ENCODE results near the gene CAPZA1.

Gene CAPZA1

DNA sequence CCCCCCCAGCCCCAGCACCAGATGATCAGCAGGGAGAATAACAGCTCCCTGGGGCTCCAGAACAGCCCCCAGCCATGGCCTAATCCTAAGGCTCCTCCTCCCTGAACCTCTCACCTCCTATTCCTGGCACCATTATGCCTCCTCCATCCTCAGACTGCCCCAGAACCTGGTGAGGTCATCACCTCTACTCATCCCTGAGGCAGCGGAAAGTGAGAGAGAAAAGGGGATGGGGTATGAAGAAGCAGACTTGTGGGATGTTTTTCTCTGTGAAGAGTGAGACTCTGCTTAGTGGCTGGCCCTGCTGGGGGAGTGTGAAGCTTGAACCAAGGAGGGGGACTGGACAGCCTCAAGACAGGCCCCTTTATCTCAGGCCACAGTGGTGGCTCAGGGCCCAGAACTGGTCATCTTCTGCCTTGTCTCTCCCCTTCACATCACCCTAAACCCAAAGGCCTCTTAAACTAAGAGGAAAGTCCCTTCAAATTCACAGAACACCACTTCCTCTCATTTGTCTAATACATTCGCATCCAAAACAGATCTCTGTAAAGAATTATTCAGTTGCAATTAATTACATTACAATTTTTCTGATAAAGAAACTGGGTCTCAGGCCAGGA, 97.7 kb downstream of the CAPZA1 start:
- no peak for DNase-seq

DNA sequence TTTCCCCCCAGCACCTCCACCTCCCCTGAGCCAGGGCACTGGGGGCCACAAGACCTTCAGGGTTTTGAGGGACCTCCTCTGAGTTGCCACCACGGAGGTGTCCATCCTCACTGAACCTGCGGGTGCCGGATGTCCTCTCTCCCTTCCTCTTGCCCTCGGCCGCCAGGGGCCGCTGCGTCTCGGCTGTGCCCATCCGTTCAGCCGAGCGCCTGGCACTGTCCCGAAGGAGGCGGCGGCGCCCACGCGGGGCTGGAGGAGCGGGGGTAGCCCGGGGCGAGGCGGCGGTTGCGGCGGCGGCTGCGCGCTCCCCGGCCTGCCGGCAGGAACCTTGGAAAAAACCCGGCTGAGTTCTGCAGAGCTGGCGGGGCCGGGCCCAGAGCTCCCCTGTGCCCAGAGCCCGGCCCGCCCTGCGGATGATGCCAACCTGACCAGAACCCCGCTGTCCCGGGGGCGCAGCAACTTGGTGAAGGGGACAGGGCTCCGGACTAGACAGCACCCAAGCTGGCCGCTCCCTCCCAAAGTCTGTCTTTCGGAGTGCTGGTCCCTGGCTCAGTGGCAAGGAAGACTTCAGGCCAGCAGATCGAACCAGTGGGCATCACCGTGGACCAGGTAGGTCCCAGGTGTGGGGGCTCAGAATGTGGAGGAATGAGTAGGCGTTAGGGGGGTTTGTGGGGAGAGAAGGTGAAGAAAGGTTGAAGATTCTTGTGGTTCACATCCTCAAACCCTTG, 99.2 kb downstream of the CAPZA1 start:
- peak; percentile 75 for DNase-seq

- no peak for DNase-seq
These were observed 100.1 kb downstream of the CAPZA1 start for GRCh38 chr1:112719706-112720105.

- no peak for DNase-seq
These were observed 101.2 kb downstream of the CAPZA1 start for GRCh38 chr1:112720800-112721199.

All from CD4-positive, alpha-beta T cell treated with Interleukin-12 subunit alpha and Interleukin-12 subunit beta, for 1 hour (primary cell).